HUDEP-2 (cell line): ENCODE results near the gene MLST8.
"Not testable (repeated sequence)": the region's sequence is repeated elsewhere in the genome, so short reads cannot be mapped to it uniquely, and the experiment has no call there.

Source experiments
- DNase-seq, 76 experiments: peaks; one replicate each; lab custom pipeline; 2025; ENCODE audit not compliant: unreplicated experiment in 76 of 76; lab: John Stamatoyannopoulos, UW

Gene MLST8

GRCh38 chr16:2229091-2229490 lies 23.8 kb downstream of the MLST8 start:
- no peak for DNase-seq

- DNase-seq = no peak
Observed at GRCh38 chr16:2229632-2230250, 24.5 kb downstream of the MLST8 start.

GRCh38 chr16:2230376-2230775 lies 25.1 kb downstream of the MLST8 start:
- no peak for DNase-seq

- DNase-seq = no peak
Observed at GRCh38 chr16:2231016-2231931, 26.0 kb downstream of the MLST8 start.

- DNase-seq = no peak
Observed at GRCh38 chr16:2232094-2232990, 27.1 kb downstream of the MLST8 start.

GRCh38 chr16:2233046-2233775 lies 28.0 kb downstream of the MLST8 start:
- DNase-seq = no peak

GRCh38 chr16:2233872-2234812 lies 28.9 kb downstream of the MLST8 start:
- DNase-seq = no peak

- no peak for DNase-seq
Observed at GRCh38 chr16:2234813-2235170, 29.5 kb downstream of the MLST8 start.

- no peak for DNase-seq
Observed at GRCh38 chr16:2235234-2235651, 30.0 kb downstream of the MLST8 start.

- no peak for DNase-seq
Observed at GRCh38 chr16:2235695-2236336, 30.6 kb downstream of the MLST8 start.

GRCh38 chr16:2236337-2237101 lies 31.3 kb downstream of the MLST8 start, which contains the start of gene DNASE1L2:
Gene DNASE1L2 (plus strand): TSS chr16:2236444. CDS start chr16:2236817, 373 bp downstream.
- no peak for DNase-seq

- DNase-seq = no peak
Observed at GRCh38 chr16:2237102-2237482, 31.8 kb downstream of the MLST8 start.

- no peak for DNase-seq
Observed at GRCh38 chr16:2237493-2238149, 32.4 kb downstream of the MLST8 start.

GRCh38 chr16:2238150-2238837 lies 33.0 kb downstream of the MLST8 start:
- DNase-seq = no peak

GRCh38 chr16:2238838-2239675 lies 33.8 kb downstream of the MLST8 start:
- DNase-seq = peak in 1 of 76 experiments; percentile 17

- not testable (repeated sequence) for DNase-seq
Observed at GRCh38 chr16:2240331-2240730, 35.1 kb downstream of the MLST8 start.
